ENCODE results near the gene ELK1.

GRCh38 chrX:47645530-47645929, 4.8 kb downstream of the ELK1 start:
- TF ChIP-seq MAX (IDR thresholded peaks at IDR 0.05) (no peak), CEBPB (IDR thresholded peaks at IDR 0.05) (no peak), FOXM1 (IDR thresholded peaks at IDR 0.05; ENCODE audit: borderline replicate concordance, low read depth) (no peak)
